GM12864 (cell line): ENCODE data around the gene ST14.

Experiments
- DNase-seq: peaks from one replicate; pipeline ENCODE4 v3.0.0-alpha.2; 2011; ENCODE audit warnings: low read depth
- H3K4me3 ChIP-seq: 2 replicates; pipeline ENCODE4 v1.5.1; 2011; ENCODE audit warnings: mild to moderate bottlenecking, low read depth, low read length, control low read depth
- CTCF ChIP-seq: IDR thresholded peaks from 2 replicates; pipeline ENCODE4 v1.5.1; 2011; ENCODE audit warnings: low read depth, mild to moderate bottlenecking, moderate library complexity, low read length, control low read depth, inconsistent platforms; ENCODE audit errors: missing control alignments

Gene ST14

GRCh38 chr11:130202009-130202817, 42.6 kb downstream of the ST14 start:
- TF ChIP-seq CTCF: no peak
- no peak overlapping the region for H3K4me3 ChIP-seq
- no peak for DNase-seq

GRCh38 chr11:130202818-130203689, 43.5 kb downstream of the ST14 start:
- H3K4me3 ChIP-seq: no peak overlapping the region

GRCh38 chr11:130203766-130204702, 44.5 kb downstream of the ST14 start:
- TF ChIP-seq CTCF: no peak
- no peak for DNase-seq
- H3K4me3 ChIP-seq: no peak overlapping the region

More at GRCh38 chr11:130202818-130203689, 43.5 kb downstream of the ST14 start:
- no peak for TF ChIP-seq CTCF
- no peak for DNase-seq

- no peak overlapping the region for H3K4me3 ChIP-seq
- no peak for TF ChIP-seq CTCF
- no peak for DNase-seq
These were observed 45.1 kb downstream of the ST14 start for GRCh38 chr11:130204703-130205095.

GRCh38 chr11:130206141-130206540, 46.6 kb downstream of the ST14 start:
- H3K4me3 ChIP-seq: no peak overlapping the region
- DNase-seq: no peak
- TF ChIP-seq CTCF: no peak
